A549 (cell line): Measurements from ENCODE around the gene PPME1. TPM values are rescaled to one million over a fixed set of nuclear protein-coding genes. Genes with fewer than 3 reads are reported as not detected.
A peak's percentile ranks its signal among the peaks of the same experiment; 100 is the strongest.

Experiments
- ATAC-seq, 2 experiments: fragments of 200-7000 bp in 1 of 2; fragments of >200 bp in 1 of 2; cut with Nextera tagmentation in 1 of 2; cut with Tn5 transposase in 1 of 2; 3 replicates each; pipeline versions ENCODE4 v1.8.0 to v1.9.1; 2018 to 2020; ENCODE audit warnings: mild to moderate bottlenecking in 1 of 2, moderate library complexity in 1 of 2
- CTCF ChIA-PET: fragments of 300-600 bp; sonication (Branson Sonifier 250); formaldehyde crosslinking; extraction: SDS; loops from one replicate; lab custom pipeline; 2021; ENCODE audit warnings: antibody characterized with exemption, inconsistent platforms; lab: Yijun Ruan, JAX
- POLR2A ChIA-PET: fragments of 350-600 bp; formaldehyde crosslinking; extraction: SDS; loops from one replicate; lab custom pipeline; 2021; ENCODE audit warnings: antibody characterized with exemption, inconsistent platforms; lab: Yijun Ruan, JAX
- DNase-seq, 2 experiments: peaks; one replicate each; pipeline versions ENCODE4 v3.0.0 to v3.0.0-alpha.2; 2011 to 2016; ENCODE audit warnings: low read depth in 1 of 2, low spot score in 1 of 2
- FAIRE-seq: peaks from 2 replicates; lab custom pipeline; 2011; peaks lifted over from hg19 to GRCh38; lab: Jason Lieb, UNC
- H3K27ac ChIP-seq, 2 experiments: fragments of >200 bp; sonication (Bioruptor Twin); formaldehyde crosslinking; 3 replicates each; pipeline ENCODE4 v1.5.1; 2016 to 2017
- H3K4me1 ChIP-seq: fragments of >200 bp; sonication (Bioruptor Twin); formaldehyde crosslinking; 3 replicates; pipeline ENCODE4 v1.6.1; 2016
- H3K4me2 ChIP-seq: fragments of >200 bp; sonication (Bioruptor Twin); formaldehyde crosslinking; 3 replicates; pipeline ENCODE4 v1.6.1; 2016
- H3K4me3 ChIP-seq: fragments of >200 bp; sonication (Bioruptor Twin); formaldehyde crosslinking; 3 replicates; pipeline ENCODE4 v1.5.1; 2016
- H3K9me3 ChIP-seq: fragments of >200 bp; sonication (Bioruptor Twin); formaldehyde crosslinking; 3 replicates; pipeline ENCODE4 v1.6.1; 2016
- BCL3 ChIP-seq: fragments of >200 bp; sonication (Bioruptor Twin); formaldehyde crosslinking; IDR thresholded peaks from 3 replicates; pipeline ENCODE4 v1.6.1; 2016
- BHLHE40 ChIP-seq: IDR thresholded peaks from 2 replicates; pipeline ENCODE4 v1.6.1; 2012; ENCODE audit warnings: low read depth, low read length, inconsistent platforms
- CBX2 ChIP-seq: fragments of 200-600 bp; sonication (generic); IDR thresholded peaks from 2 replicates; pipeline ENCODE4 v1.6.1; 2016; ENCODE audit warnings: low read depth, mild to moderate bottlenecking, borderline replicate concordance
- CEBPB ChIP-seq, 2 experiments: fragments of >200 bp in 1 of 2; sonication (Bioruptor Twin) in 1 of 2; formaldehyde crosslinking in 1 of 2; IDR thresholded peaks; 2 replicates each; pipeline ENCODE4 v1.6.1; 2012 to 2016
- CHD2 ChIP-seq: fragments of 150-350 bp; IDR thresholded peaks from 2 replicates; pipeline ENCODE4 v1.6.1; 2014; ENCODE audit warnings: low read length; ENCODE audit not compliant: partially characterized antibody
- CHD4 ChIP-seq: fragments of 200-600 bp; sonication (generic); IDR thresholded peaks from 2 replicates; pipeline ENCODE4 v1.6.1; 2016; ENCODE audit warnings: antibody characterized with exemption, mild to moderate bottlenecking, borderline replicate concordance
- EHF ChIP-seq: fragments of 250-450 bp; sonication (Bioruptor Pico); IDR thresholded peaks from 2 replicates; pipeline ENCODE4 v1.5.0; 2020; ENCODE audit warnings: mild to moderate bottlenecking
- EHMT2 ChIP-seq: fragments of 200-600 bp; sonication (generic); IDR thresholded peaks from 2 replicates; pipeline ENCODE4 v1.6.1; 2016; ENCODE audit warnings: antibody characterized with exemption, low read depth, mild to moderate bottlenecking, moderate library complexity
- FOSB ChIP-seq: fragments of 250-450 bp; sonication (Bioruptor Pico); IDR thresholded peaks from 2 replicates; pipeline ENCODE4 v1.5.0; 2020; ENCODE audit warnings: mild to moderate bottlenecking, moderate library complexity
- FOXS1 ChIP-seq: fragments of 250-450 bp; sonication (Bioruptor Pico); IDR thresholded peaks from 2 replicates; pipeline ENCODE4 v1.5.0; 2020; ENCODE audit warnings: mild to moderate bottlenecking, moderate library complexity
- HEYL ChIP-seq: fragments of 250-450 bp; sonication (Bioruptor Pico); IDR thresholded peaks from 2 replicates; pipeline ENCODE4 v1.8.0; 2021; ENCODE audit warnings: mild to moderate bottlenecking, moderate library complexity
- HOXB13 ChIP-seq: fragments of 250-450 bp; sonication (Bioruptor Pico); IDR thresholded peaks from 2 replicates; pipeline ENCODE4 v1.5.0; 2020; ENCODE audit warnings: low read depth, mild to moderate bottlenecking, moderate library complexity
- JUN ChIP-seq, 2 experiments: fragments of >200 bp; sonication (Bioruptor Twin); formaldehyde crosslinking; IDR thresholded peaks; 2 replicates in 1 of 2; 3 replicates in 1 of 2; pipeline ENCODE4 v1.6.1; 2016 to 2017
- KDM1A ChIP-seq: fragments of 200-600 bp; sonication (generic); IDR thresholded peaks from 2 replicates; pipeline ENCODE4 v1.6.1; 2016; ENCODE audit warnings: low read depth, mild to moderate bottlenecking
- MAFK ChIP-seq: fragments of 450-650 bp; IDR thresholded peaks from 2 replicates; pipeline ENCODE4 v1.6.1; 2014; ENCODE audit not compliant: partially characterized antibody
- MAX ChIP-seq: IDR thresholded peaks from 2 replicates; pipeline ENCODE4 v1.6.1; 2012
- MAZ ChIP-seq: fragments of 150-350 bp; IDR thresholded peaks from 2 replicates; pipeline ENCODE4 v1.6.1; 2014; ENCODE audit warnings: antibody characterized with exemption, low read depth, low read length, borderline replicate concordance
- MYC ChIP-seq: IDR thresholded peaks from 2 replicates; pipeline ENCODE4 v1.6.1; 2012; ENCODE audit warnings: mild to moderate bottlenecking, inconsistent platforms, low read length, improper control_type of control experiment, borderline replicate concordance
- NFE2L2 ChIP-seq: fragments of 150-350 bp; conservative IDR thresholded peaks from 2 replicates; pipeline ENCODE4 v1.6.1; 2014; ENCODE audit warnings: low read length
- NPAS2 ChIP-seq: fragments of 250-450 bp; sonication (Bioruptor Pico); IDR thresholded peaks from 2 replicates; pipeline ENCODE4 v1.8.0; 2022; ENCODE audit warnings: mild to moderate bottlenecking, moderate library complexity, borderline replicate concordance
- NR3C1 ChIP-seq: fragments of >200 bp; sonication (Bioruptor Twin); formaldehyde crosslinking; IDR thresholded peaks from 3 replicates; pipeline ENCODE4 v1.6.1; 2017
- PHF8 ChIP-seq: fragments of 200-600 bp; sonication (generic); IDR thresholded peaks from 2 replicates; pipeline ENCODE4 v1.6.1; 2016; ENCODE audit warnings: low read depth, mild to moderate bottlenecking, antibody characterized with exemption, moderate library complexity, borderline replicate concordance
- POLR2A ChIP-seq: IDR thresholded peaks from 2 replicates; pipeline ENCODE4 v1.6.1; 2012; ENCODE audit warnings: mild to moderate bottlenecking, low read length
- RAD21 ChIP-seq, 2 experiments: fragments of >200 bp in 1 of 2; sonication (Bioruptor Twin) in 1 of 2; formaldehyde crosslinking in 1 of 2; IDR thresholded peaks in 1 of 2; conservative IDR thresholded peaks in 1 of 2; 2 replicates in 1 of 2; 3 replicates in 1 of 2; pipeline ENCODE4 v1.6.1; 2012 to 2018; ENCODE audit warnings: inconsistent platforms in 1 of 2
- RARB ChIP-seq: fragments of 250-450 bp; sonication (Bioruptor Pico); IDR thresholded peaks from 2 replicates; pipeline ENCODE4 v1.8.0; 2021; ENCODE audit warnings: mild to moderate bottlenecking, moderate library complexity
- RFX5 ChIP-seq: fragments of 450-650 bp; IDR thresholded peaks from 2 replicates; pipeline ENCODE4 v1.7.1; 2014; ENCODE audit warnings: antibody characterized with exemption, mild to moderate bottlenecking, moderate library complexity
- RNF2 ChIP-seq: fragments of 200-600 bp; sonication (generic); IDR thresholded peaks from 2 replicates; pipeline ENCODE4 v1.6.1; 2016; ENCODE audit warnings: low read depth, mild to moderate bottlenecking, antibody characterized with exemption, moderate library complexity, borderline replicate concordance
- SMC3 ChIP-seq: fragments of >200 bp; sonication (Bioruptor Twin); formaldehyde crosslinking; IDR thresholded peaks from 3 replicates; pipeline ENCODE4 v1.6.1; 2018; ENCODE audit warnings: inconsistent platforms
- SREBF2 ChIP-seq: fragments of 450-650 bp; IDR thresholded peaks from 2 replicates; pipeline ENCODE4 v1.6.1; 2014; ENCODE audit warnings: mild to moderate bottlenecking, moderate library complexity
- TFCP2L1 ChIP-seq: fragments of 250-450 bp; sonication (Bioruptor Pico); IDR thresholded peaks from 2 replicates; pipeline ENCODE4 v1.5.0; 2021; ENCODE audit warnings: mild to moderate bottlenecking
- TP53 ChIP-seq: fragments of 250-450 bp; sonication (Bioruptor Pico); IDR thresholded peaks from 2 replicates; pipeline ENCODE4 v1.5.0; 2021; ENCODE audit warnings: mild to moderate bottlenecking, moderate library complexity
- ZC3H11A ChIP-seq: fragments of 450-650 bp; IDR thresholded peaks from 2 replicates; pipeline ENCODE4 v1.6.1; 2014; ENCODE audit warnings: antibody characterized with exemption, mild to moderate bottlenecking
- ZFP36 ChIP-seq: fragments of 450-650 bp; IDR thresholded peaks from 2 replicates; pipeline ENCODE4 v1.6.1; 2014; ENCODE audit warnings: borderline replicate concordance; ENCODE audit not compliant: partially characterized antibody
- WGBS: methylation state at CpG from one replicate; pipeline ENCODE4 v1.1.6; 2017; ENCODE audit errors: missing lambda C conversion rate; 5-methylcytosine and 5-hydroxymethylcytosine counted together
- polyA plus RNA-seq, 4 experiments: library from polyadenylated mRNA; depleted of rRNA in 3 of 4; stranded (reverse); fragments of >200 nt; fragmentation: RNase III in 1 of 4; extraction: RNeasy Plus Mini Kit Qiagen cat#74134 plus additional on column Dnase treatment in 1 of 4; gene quantifications; 2 replicates in 3 of 4; 3 replicates in 1 of 4; pipeline ENCODE4 v1.2.3, GENCODE V29; 2011 to 2017
- TF ChIP-seq, protein P1 (sequence below): fragments of 250-450 bp; sonication (Bioruptor Pico); IDR thresholded peaks from 2 replicates; pipeline ENCODE4 v1.5.0; 2020; ENCODE audit warnings: low read depth, mild to moderate bottlenecking, moderate library complexity
- TF ChIP-seq, protein P2 (sequence below): fragments of >200 bp; sonication (Bioruptor Twin); formaldehyde crosslinking; IDR thresholded peaks from 2 replicates; pipeline ENCODE4 v1.6.1; 2016
- TF ChIP-seq, protein P3 (sequence below): IDR thresholded peaks from 2 replicates; pipeline ENCODE4 v1.6.1; 2012
- TF ChIP-seq, protein P4 (sequence below): IDR thresholded peaks from 2 replicates; pipeline ENCODE4 v1.6.1; 2012; ENCODE audit warnings: low read depth, borderline replicate concordance
- TF ChIP-seq, protein P5 (sequence below): fragments of 250-450 bp; sonication (Bioruptor Pico); IDR thresholded peaks from 2 replicates; pipeline ENCODE4 v1.5.0; 2021; ENCODE audit warnings: mild to moderate bottlenecking, moderate library complexity, borderline replicate concordance

The PPME1 gene
- polyA plus RNA-seq, 2 of the 4 experiments (the other 2 are of a cell fraction), result 82.6 to 89.8 TPM

GRCh38 chr11:74288161-74288560 lies 117.1 kb downstream of the PPME1 start:
- FAIRE-seq, result no peak
- ChIA-PET POLR2A (interaction anchor here (1.3 kb wide), 1 partner anchor 9 kb away, joined by 8 read pairs; no protein-coding TSS in a partner anchor), CTCF (interaction anchor here (1.1 to 1.7 kb wide), 3 partner anchors 10 to 161 kb away, joined by 3 to 8 read pairs (median 4); no protein-coding TSS in a partner anchor)
- peak; percentile 94 to 96 for ATAC-seq
- DNase-seq, result peak; percentile 86 to 94
- Histone ChIP-seq H3K9me3 (0 out of 3 replicates have a peak, but pooled peaks cover 2% of the 10 kb centered on the region), H3K4me1 (peaks cover 59% of the 10 kb centered on the region), H3K4me3 (no peak overlapping the region), H3K4me2 (peak overlapping the region; percentile 47), H3K27ac (peak overlapping the region; percentile 96 to 97)
- WGBS, result 7% methylated on average over 1 of the region's 1 CpG
- peak; percentile 25; the same call in 1 of the 3 replicates for TF ChIP-seq SMC3
- peak; percentile 75 to 87 for TF ChIP-seq CEBPB (IDR thresholded peaks at IDR 0.05)
- TF ChIP-seq, protein P1, sequence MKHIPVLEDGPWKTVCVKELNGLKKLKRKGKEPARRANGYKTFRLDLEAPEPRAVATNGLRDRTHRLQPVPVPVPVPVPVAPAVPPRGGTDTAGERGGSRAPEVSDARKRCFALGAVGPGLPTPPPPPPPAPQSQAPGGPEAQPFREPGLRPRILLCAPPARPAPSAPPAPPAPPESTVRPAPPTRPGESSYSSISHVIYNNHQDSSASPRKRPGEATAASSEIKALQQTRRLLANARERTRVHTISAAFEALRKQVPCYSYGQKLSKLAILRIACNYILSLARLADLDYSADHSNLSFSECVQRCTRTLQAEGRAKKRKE (CRISPR knock-in tag), result no peak
- no peak for TF ChIP-seq KDM1A
- TF ChIP-seq CHD4, result no peak
- TF ChIP-seq, protein P2, sequence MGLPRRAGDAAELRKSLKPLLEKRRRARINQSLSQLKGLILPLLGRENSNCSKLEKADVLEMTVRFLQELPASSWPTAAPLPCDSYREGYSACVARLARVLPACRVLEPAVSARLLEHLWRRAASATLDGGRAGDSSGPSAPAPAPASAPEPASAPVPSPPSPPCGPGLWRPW, result peak; percentile 63; the same call in 1 of the 2 replicates
- no peak for TF ChIP-seq TP53 (CRISPR knock-in tag)
- TF ChIP-seq, protein P3, sequence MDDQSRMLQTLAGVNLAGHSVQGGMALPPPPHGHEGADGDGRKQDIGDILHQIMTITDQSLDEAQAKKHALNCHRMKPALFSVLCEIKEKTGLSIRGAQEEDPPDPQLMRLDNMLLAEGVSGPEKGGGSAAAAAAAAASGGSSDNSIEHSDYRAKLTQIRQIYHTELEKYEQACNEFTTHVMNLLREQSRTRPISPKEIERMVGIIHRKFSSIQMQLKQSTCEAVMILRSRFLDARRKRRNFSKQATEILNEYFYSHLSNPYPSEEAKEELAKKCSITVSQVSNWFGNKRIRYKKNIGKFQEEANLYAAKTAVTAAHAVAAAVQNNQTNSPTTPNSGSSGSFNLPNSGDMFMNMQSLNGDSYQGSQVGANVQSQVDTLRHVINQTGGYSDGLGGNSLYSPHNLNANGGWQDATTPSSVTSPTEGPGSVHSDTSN, result peak; percentile 49; the same call in 1 of the 2 replicates
- TF ChIP-seq RFX5, result no peak
- TF ChIP-seq, protein P4, sequence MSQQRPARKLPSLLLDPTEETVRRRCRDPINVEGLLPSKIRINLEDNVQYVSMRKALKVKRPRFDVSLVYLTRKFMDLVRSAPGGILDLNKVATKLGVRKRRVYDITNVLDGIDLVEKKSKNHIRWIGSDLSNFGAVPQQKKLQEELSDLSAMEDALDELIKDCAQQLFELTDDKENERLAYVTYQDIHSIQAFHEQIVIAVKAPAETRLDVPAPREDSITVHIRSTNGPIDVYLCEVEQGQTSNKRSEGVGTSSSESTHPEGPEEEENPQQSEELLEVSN, result no peak
- TF ChIP-seq HOXB13 (CRISPR knock-in tag), result peak; percentile 73; the same call in 1 of the 2 replicates
- no peak for TF ChIP-seq PHF8
- no peak for TF ChIP-seq HEYL (CRISPR knock-in tag)
- no peak for TF ChIP-seq RNF2
- no peak for TF ChIP-seq SREBF2
- TF ChIP-seq ZC3H11A, result no peak
- no peak for TF ChIP-seq FOXS1 (CRISPR knock-in tag)
- TF ChIP-seq RAD21 (conservative IDR thresholded peaks at IDR 0.05 in 1 of 2, IDR thresholded peaks at IDR 0.05 in 1 of 2), result peak in 1 of 2 experiments; percentile 49; a peak in 1 of 5 replicates
- peak; percentile 75 for TF ChIP-seq MAX
- peak; percentile 94 for TF ChIP-seq NFE2L2
- TF ChIP-seq, protein P5, sequence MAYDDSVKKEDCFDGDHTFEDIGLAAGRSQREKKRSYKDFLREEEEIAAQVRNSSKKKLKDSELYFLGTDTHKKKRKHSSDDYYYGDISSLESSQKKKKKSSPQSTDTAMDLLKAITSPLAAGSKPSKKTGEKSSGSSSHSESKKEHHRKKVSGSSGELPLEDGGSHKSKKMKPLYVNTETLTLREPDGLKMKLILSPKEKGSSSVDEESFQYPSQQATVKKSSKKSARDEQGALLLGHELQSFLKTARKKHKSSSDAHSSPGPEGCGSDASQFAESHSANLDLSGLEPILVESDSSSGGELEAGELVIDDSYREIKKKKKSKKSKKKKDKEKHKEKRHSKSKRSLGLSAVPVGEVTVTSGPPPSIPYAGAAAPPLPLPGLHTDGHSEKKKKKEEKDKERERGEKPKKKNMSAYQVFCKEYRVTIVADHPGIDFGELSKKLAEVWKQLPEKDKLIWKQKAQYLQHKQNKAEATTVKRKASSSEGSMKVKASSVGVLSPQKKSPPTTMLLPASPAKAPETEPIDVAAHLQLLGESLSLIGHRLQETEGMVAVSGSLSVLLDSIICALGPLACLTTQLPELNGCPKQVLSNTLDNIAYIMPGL (CRISPR knock-in tag), result no peak
- no peak for TF ChIP-seq NPAS2
- TF ChIP-seq ZFP36, result no peak
- no peak for TF ChIP-seq EHF (CRISPR knock-in tag)
- no peak for TF ChIP-seq POLR2A
- no peak for TF ChIP-seq BHLHE40
- TF ChIP-seq NR3C1, result no peak
- no peak for TF ChIP-seq MYC
- TF ChIP-seq RARB (CRISPR knock-in tag), result no peak
- TF ChIP-seq EHMT2, result no peak
- no peak for TF ChIP-seq TFCP2L1 (CRISPR knock-in tag)
- peak; percentile 99 for TF ChIP-seq MAFK
- TF ChIP-seq FOSB, result no peak
- TF ChIP-seq MAZ, result no peak
- TF ChIP-seq JUN (IDR thresholded peaks at IDR 0.05), result peak; percentile 85 to 88; a peak in 4 of 5 replicates
- peak; percentile 58; the same call in 1 of the 3 replicates for TF ChIP-seq BCL3
- TF ChIP-seq CBX2, result no peak
- no peak for TF ChIP-seq CHD2
